ENCODE measurements around the gene BEST2.
A peak's percentile ranks its signal among the peaks of the same experiment; 100 is the strongest.

GRCh38 chr19:12757544-12758274 lies 6.1 kb downstream of the BEST2 start:
- TF ChIP-seq EP300 (conservative IDR thresholded peaks at IDR 0.05; ENCODE audit: poor library complexity, severe bottlenecking) (no peak), CTCF (IDR thresholded peaks at IDR 0.05; ENCODE audit: poor library complexity, severe bottlenecking) (peak; percentile 52), POLR2AphosphoS5 (IDR thresholded peaks at IDR 0.05) (no peak), REST (IDR thresholded peaks at IDR 0.05; ENCODE audit: borderline replicate concordance) (no peak), EZH2 (IDR thresholded peaks at IDR 0.05; ENCODE audit: borderline replicate concordance, insufficient read depth, low read length, poor library complexity, severe bottlenecking) (no peak), RAD21 (conservative IDR thresholded peaks at IDR 0.05) (no peak), SMC3 (conservative IDR thresholded peaks at IDR 0.05; ENCODE audit: poor library complexity) (no peak), MXI1 (conservative IDR thresholded peaks at IDR 0.05; ENCODE audit: poor library complexity, severe bottlenecking) (no peak)

Data from neural cell (in vitro differentiated cells).